Keratinocyte (primary cell): ENCODE data around the gene DUT. TPM values are rescaled to one million over a fixed set of nuclear protein-coding genes. Genes with fewer than 3 reads are reported as not detected.

Experiments used
- DNase-seq: peaks from one replicate; pipeline ENCODE4 v3.0.0-alpha.2; 2011; ENCODE audit warnings: low read depth, missing footprints, low spot score
- FAIRE-seq: peaks from 2 replicates; lab custom pipeline; 2011; peaks lifted over from hg19 to GRCh38; lab: Jason Lieb, UNC
- H2AFZ ChIP-seq: 2 replicates; pipeline ENCODE4 v1.6.0; 2012; ENCODE audit warnings: low read length, control low read depth, inconsistent platforms; ENCODE audit not compliant: control insufficient read depth
- H3K27ac ChIP-seq: 2 replicates; pipeline ENCODE4 v1.5.1; 2011; ENCODE audit warnings: low read length; ENCODE audit not compliant: control insufficient read depth, insufficient read depth
- H3K27me3 ChIP-seq: 3 replicates; pipeline ENCODE4 v1.6.0; 2011; ENCODE audit warnings: low read length; ENCODE audit not compliant: control insufficient read depth, insufficient read depth; ENCODE audit errors: extremely low read depth
- H3K36me3 ChIP-seq, 2 experiments: 2 replicates in 1 of 2; 3 replicates in 1 of 2; pipeline ENCODE4 v1.5.1; 2011; ENCODE audit warnings: low read length in 2 of 2, mild to moderate bottlenecking in 1 of 2; ENCODE audit not compliant: control insufficient read depth in 2 of 2, insufficient read depth in 2 of 2; ENCODE audit errors: extremely low read depth in 1 of 2
- H3K4me1 ChIP-seq: 3 replicates; pipeline ENCODE4 v1.5.1; 2011; ENCODE audit warnings: low read length; ENCODE audit not compliant: control insufficient read depth, insufficient read depth; ENCODE audit errors: extremely low read depth
- H3K4me2 ChIP-seq: 3 replicates; pipeline ENCODE4 v1.6.0; 2011; ENCODE audit warnings: low read depth, low read length; ENCODE audit not compliant: control insufficient read depth, insufficient read depth; ENCODE audit errors: extremely low read depth
- H3K4me3 ChIP-seq, 3 experiments: fragments of 200-600 bp in 1 of 3; sonication (generic) in 1 of 3; 2 replicates in 2 of 3; 3 replicates in 1 of 3; pipeline ENCODE4 v1.5.1; 2011 to 2016; ENCODE audit warnings: low read length in 3 of 3, mild to moderate bottlenecking in 3 of 3, control low read depth in 2 of 3, inconsistent platforms in 1 of 3, low read depth in 1 of 3, mixed read lengths in 1 of 3, mixed run types in 1 of 3, moderate library complexity in 1 of 3; ENCODE audit not compliant: control insufficient read depth in 2 of 3, insufficient read depth in 2 of 3; ENCODE audit errors: extremely low read depth in 1 of 3
- H3K79me2 ChIP-seq: 2 replicates; pipeline ENCODE4 v1.6.0; 2012; ENCODE audit warnings: low read length; ENCODE audit not compliant: control insufficient read depth, insufficient read depth
- H3K9ac ChIP-seq: 3 replicates; pipeline ENCODE4 v1.6.0; 2011; ENCODE audit warnings: low read length; ENCODE audit not compliant: control insufficient read depth, insufficient read depth; ENCODE audit errors: extremely low read depth
- H3K9me1 ChIP-seq: 3 replicates; pipeline ENCODE4 v1.6.0; 2011; ENCODE audit warnings: low read length; ENCODE audit not compliant: control insufficient read depth, insufficient read depth; ENCODE audit errors: extremely low read depth
- H3K9me3 ChIP-seq: 2 replicates; pipeline ENCODE4 v1.5.1; 2012; ENCODE audit warnings: low read depth, low read length; ENCODE audit not compliant: control insufficient read depth
- H4K20me1 ChIP-seq: 3 replicates; pipeline ENCODE4 v1.6.0; 2011; ENCODE audit warnings: low read length; ENCODE audit not compliant: control insufficient read depth, insufficient read depth; ENCODE audit errors: extremely low read depth
- EZH2 ChIP-seq: IDR thresholded peaks from one replicate; pipeline ENCODE4 v1.6.1; 2012; ENCODE audit warnings: inconsistent platforms, mild to moderate bottlenecking, low read length, moderate library complexity
- dilution Hi-C: fragments of 300-500 bp; cut with MboI; formaldehyde crosslinking; loops from one replicate; pipeline ENCODE4 v1.7.0; 2020; ENCODE audit warnings: low sequenced_read_pairs; ENCODE audit not compliant: extremely low pct_ligation_motif_present
- polyA plus RNA-seq, 5 experiments: library from polyadenylated mRNA; depleted of rRNA in 3 of 5; stranded (reverse) in 3 of 5; stranded (forward) in 1 of 5; unstranded in 1 of 5; fragments of >200 nt; gene quantifications; 1 replicate in 1 of 5; 2 replicates in 3 of 5; 3 replicates in 1 of 5; pipeline versions ENCODE4 v1.2.1 to v1.2.3, GENCODE V29; 2011 to 2012; ENCODE audit warnings: missing spikeins in 2 of 5, low read depth in 1 of 5, low replicate concordance in 1 of 5
- TF ChIP-seq, protein P1 (sequence below), 3 experiments: IDR thresholded peaks in 1 of 3; conservative IDR thresholded peaks in 1 of 3; optimal IDR thresholded peaks in 1 of 3; 2 replicates in 2 of 3; 3 replicates in 1 of 3; pipeline versions ENCODE3 to v1.5.1; 2011; ENCODE audit warnings: low read length in 3 of 3, mild to moderate bottlenecking in 3 of 3, moderate library complexity in 2 of 3, control low read depth in 1 of 3, inconsistent platforms in 1 of 3; ENCODE audit not compliant: insufficient read depth in 2 of 3; ENCODE audit errors: extremely low read depth in 1 of 3

DUT gene
- polyA plus RNA-seq, 1 donor (not counting 4 experiments of a cell fraction or from before 2014, with no cell fraction given): 79.8 TPM

DNA sequence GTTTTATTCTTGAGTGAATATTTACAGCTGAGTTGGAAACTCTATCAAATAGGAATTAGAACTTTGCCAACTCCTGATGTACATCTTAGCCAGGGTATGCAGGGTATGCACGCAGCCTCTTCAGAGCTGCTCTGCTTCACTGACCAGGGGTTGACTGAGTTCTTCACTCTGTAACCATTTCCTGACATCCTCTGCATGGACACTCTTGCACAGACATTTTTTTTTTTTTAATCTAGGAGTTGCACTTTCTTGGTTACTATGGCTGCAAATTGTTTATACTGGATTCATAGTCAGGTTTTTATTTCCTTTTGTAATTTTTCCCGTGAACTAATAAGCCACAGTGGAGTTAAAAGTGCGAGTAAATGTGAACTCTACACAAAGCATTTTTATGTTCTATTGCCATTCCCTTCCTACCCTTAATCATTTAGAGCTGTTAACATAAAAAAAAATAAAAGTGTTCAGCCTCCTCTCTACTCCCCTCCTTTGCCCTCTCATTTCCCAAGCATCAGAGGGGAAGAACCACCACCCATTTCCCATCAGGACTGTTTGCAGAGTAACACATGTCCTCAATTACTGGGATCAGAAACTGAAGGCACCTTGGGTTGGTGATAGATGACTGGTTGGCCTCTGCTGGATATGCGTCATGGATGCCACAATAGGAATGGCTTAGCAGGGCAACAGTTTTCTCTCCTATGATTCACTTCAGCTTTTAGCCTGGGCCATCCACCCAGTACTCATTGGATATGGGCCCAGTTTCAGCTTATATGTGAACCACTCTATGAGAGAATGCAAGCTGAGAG is 54.0 kb downstream of the DUT start:
- Histone ChIP-seq H3K4me3 (no peak overlapping the region), H3K9me3 (no peaks in the 10 kb centered on the region), H2AFZ (no peak overlapping the region), H4K20me1 (no peaks in the 10 kb centered on the region), H3K27me3 (no peaks in the 10 kb centered on the region), H3K79me2 (no peaks in the 10 kb centered on the region), H3K4me1 (peaks cover 36% of the 10 kb centered on the region), H3K4me2 (peak overlapping the region; percentile 13), H3K9ac (no peak overlapping the region), H3K27ac (peak overlapping the region; percentile 10), H3K9me1 (no peaks in the 10 kb centered on the region), H3K36me3 (no peaks in the 10 kb centered on the region)
- DNase-seq (no peak), FAIRE-seq (peak; percentile 74)
- TF ChIP-seq EZH2: no peak
- TF ChIP-seq, protein P1, sequence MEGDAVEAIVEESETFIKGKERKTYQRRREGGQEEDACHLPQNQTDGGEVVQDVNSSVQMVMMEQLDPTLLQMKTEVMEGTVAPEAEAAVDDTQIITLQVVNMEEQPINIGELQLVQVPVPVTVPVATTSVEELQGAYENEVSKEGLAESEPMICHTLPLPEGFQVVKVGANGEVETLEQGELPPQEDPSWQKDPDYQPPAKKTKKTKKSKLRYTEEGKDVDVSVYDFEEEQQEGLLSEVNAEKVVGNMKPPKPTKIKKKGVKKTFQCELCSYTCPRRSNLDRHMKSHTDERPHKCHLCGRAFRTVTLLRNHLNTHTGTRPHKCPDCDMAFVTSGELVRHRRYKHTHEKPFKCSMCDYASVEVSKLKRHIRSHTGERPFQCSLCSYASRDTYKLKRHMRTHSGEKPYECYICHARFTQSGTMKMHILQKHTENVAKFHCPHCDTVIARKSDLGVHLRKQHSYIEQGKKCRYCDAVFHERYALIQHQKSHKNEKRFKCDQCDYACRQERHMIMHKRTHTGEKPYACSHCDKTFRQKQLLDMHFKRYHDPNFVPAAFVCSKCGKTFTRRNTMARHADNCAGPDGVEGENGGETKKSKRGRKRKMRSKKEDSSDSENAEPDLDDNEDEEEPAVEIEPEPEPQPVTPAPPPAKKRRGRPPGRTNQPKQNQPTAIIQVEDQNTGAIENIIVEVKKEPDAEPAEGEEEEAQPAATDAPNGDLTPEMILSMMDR (optimal IDR thresholded peaks at IDR 0.05 in 1 of 3, IDR thresholded peaks at IDR 0.05 in 1 of 3, conservative IDR thresholded peaks at IDR 0.05 in 1 of 3; ENCODE audit: extremely low read depth in 1 of 3, insufficient read depth in 2 of 3, low read length in 3 of 3): no peak
- dilution Hi-C loops: no loop called here

DNA sequence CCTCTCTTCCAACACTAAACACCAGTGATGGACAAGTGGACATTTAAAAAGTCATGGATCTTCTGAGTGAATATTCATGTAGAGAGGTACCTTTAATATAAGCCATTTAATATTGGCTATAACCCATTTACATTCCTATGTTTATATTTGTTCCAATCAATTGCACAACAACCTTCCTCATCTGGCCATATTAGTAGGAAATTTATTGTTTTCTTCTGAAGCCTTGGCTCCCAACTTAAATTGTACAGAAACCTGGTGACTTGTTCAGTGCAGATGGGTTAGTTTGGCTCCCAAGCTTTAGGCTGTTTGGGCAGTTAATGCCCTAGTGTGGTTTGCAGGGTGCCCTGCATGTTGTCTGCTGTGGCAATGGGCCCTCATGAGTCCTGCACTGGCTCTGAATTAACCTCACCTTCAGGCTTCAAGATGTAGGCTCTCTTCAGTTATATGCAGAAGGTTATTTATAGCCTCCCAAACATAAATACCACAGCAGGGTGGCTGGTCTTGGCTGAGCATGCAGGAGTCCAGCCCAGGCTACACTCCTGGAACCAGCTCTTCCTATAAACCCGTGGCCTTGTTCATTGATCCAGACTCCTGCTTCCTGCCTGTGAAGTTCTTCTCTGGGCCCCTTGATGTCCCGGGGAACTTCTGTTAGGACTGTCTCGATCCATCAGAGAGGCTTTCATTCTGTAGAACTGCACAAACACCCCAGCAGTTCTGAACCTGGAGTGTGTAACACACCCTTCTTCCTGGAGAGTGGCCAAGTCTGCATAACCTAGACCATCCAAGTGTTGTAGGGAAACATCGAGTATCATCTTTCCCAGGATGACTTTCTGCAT is 57.0 kb downstream of the DUT start:
- DNase-seq: no peak
- Histone ChIP-seq H3K9ac (no peak overlapping the region), H2AFZ (peak overlapping the region; percentile 58), H4K20me1 (no peaks in the 10 kb centered on the region), H3K4me1 (peaks cover 36% of the 10 kb centered on the region), H3K4me3 (no peak overlapping the region), H3K9me1 (no peaks in the 10 kb centered on the region), H3K36me3 (no peaks in the 10 kb centered on the region), H3K27me3 (no peaks in the 10 kb centered on the region), H3K4me2 (peak overlapping the region; percentile 25), H3K9me3 (no peaks in the 10 kb centered on the region), H3K27ac (no peak overlapping the region), H3K79me2 (no peaks in the 10 kb centered on the region)
- TF ChIP-seq, protein P1 (optimal IDR thresholded peaks at IDR 0.05 in 1 of 3, IDR thresholded peaks at IDR 0.05 in 1 of 3, conservative IDR thresholded peaks at IDR 0.05 in 1 of 3; ENCODE audit: extremely low read depth in 1 of 3, insufficient read depth in 2 of 3, low read length in 3 of 3): no peak
- no peak for TF ChIP-seq EZH2
- peak; percentile 43 for FAIRE-seq
- dilution Hi-C loops: no loop called here
